ENCODE results near the gene SCNM1.

Gene SCNM1

DNA sequence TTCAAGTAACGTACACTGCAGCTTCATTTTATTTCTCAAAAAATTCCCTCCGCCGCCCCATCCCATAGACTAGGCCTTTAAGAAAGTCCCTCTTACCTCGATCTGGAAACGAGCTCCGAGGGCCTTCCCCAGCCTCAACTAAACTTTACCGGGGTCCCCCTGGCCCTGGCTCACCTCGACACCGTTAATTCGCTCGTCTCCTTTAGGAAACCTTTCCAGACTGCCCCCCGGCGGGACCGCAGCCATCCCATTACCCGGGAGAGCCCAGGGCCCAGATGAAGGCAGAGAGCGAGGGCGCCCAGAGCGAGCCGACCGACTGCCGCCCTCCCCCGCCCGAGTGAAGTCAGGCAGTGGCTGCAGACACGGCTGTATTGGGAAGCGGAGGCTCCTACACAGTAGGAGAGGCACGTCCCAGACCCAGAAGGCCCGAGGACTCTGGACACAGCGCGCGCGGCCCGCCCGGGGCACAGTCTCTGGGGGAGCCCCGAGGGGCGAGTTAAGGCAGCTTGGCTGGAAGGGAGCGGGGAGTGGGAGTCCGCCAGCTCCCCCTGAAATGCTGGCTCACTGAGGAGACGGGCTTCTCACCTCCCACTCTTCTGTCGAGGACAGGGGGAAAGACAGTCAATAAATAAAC, 34.1 kb upstream of the SCNM1 start:
- TF ChIP-seq, protein P1, sequence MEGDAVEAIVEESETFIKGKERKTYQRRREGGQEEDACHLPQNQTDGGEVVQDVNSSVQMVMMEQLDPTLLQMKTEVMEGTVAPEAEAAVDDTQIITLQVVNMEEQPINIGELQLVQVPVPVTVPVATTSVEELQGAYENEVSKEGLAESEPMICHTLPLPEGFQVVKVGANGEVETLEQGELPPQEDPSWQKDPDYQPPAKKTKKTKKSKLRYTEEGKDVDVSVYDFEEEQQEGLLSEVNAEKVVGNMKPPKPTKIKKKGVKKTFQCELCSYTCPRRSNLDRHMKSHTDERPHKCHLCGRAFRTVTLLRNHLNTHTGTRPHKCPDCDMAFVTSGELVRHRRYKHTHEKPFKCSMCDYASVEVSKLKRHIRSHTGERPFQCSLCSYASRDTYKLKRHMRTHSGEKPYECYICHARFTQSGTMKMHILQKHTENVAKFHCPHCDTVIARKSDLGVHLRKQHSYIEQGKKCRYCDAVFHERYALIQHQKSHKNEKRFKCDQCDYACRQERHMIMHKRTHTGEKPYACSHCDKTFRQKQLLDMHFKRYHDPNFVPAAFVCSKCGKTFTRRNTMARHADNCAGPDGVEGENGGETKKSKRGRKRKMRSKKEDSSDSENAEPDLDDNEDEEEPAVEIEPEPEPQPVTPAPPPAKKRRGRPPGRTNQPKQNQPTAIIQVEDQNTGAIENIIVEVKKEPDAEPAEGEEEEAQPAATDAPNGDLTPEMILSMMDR (IDR thresholded peaks at IDR 0.05), result no peak
- Histone ChIP-seq H3K4me3 (ENCODE audit: low read depth, low read length) (peak overlapping the region; percentile 14), H3K27me3 (ENCODE audit: control insufficient read depth, insufficient read depth, low read length) (no peaks in the 10 kb centered on the region), H3K4me1 (no peaks in the 10 kb centered on the region), H3K79me2 (no peaks in the 10 kb centered on the region), H3K4me2 (ENCODE audit: low read length) (no peak overlapping the region), H2AFZ (no peak overlapping the region), H3K36me3 (ENCODE audit: control insufficient read depth, insufficient read depth, low read length) (no peaks in the 10 kb centered on the region), H3K9me3 (ENCODE audit: control insufficient read depth, low read length) (no peaks in the 10 kb centered on the region), H3K9ac (no peak overlapping the region), H3K27ac (no peak overlapping the region)

- no peaks in the 10 kb centered on the region for H3K4me1 ChIP-seq
- no peak overlapping the region for H3K27ac ChIP-seq
- TF ChIP-seq, protein P1 (IDR thresholded peaks at IDR 0.05), result no peak
- H3K9ac ChIP-seq, result no peak overlapping the region
- no peaks in the 10 kb centered on the region for H3K27me3 ChIP-seq (ENCODE audit: control insufficient read depth, insufficient read depth, low read length)
- H2AFZ ChIP-seq, result no peak overlapping the region
- no peaks in the 10 kb centered on the region for H3K9me3 ChIP-seq (ENCODE audit: control insufficient read depth, low read length)
- no peak overlapping the region for H3K4me3 ChIP-seq (ENCODE audit: low read depth, low read length)
- H3K79me2 ChIP-seq, result no peaks in the 10 kb centered on the region
- no peak overlapping the region for H3K4me2 ChIP-seq (ENCODE audit: low read length)
- no peaks in the 10 kb centered on the region for H3K36me3 ChIP-seq (ENCODE audit: control insufficient read depth, insufficient read depth, low read length)
These were observed 33.5 kb upstream of the SCNM1 start for GRCh38 chr1:151132335-151133017.

DNA sequence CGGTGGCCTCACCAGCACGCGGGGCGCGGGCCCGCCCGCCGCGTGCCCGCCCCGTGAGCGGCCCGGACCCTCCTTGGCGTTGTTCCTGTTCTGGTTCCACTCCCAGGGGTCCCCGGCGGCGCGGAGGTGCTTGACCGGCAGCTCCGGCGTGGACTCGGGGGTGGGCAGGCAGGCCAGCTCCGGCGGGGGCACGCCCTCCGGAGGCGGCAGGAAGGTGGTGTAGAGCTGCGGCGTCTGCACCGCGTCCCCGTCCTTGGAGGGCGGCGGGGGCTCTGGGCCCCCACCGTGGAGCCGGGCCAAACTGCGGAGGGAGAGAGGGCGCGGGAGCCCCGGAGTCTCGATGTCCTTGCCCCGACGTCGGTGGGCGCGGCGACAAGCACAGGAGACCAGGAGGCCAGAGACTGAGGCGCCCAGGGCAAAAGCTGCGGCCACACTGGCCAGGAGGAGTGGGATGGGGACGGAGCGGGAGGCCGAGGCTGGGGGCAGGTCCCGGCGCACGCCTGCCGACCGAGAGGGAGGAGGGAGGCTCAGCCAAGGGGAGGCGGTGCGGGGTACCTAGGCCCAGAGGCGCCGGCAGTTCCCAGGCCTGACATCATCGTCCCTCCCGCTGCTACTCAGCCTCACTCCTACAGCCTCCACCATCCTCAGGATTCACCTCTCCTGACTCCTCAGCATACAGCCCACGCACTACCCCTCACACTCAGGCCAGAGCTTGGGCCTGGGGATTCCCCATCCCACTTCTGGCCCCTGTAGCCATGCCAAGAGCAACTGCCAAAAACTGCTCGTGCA, 32.7 kb upstream of the SCNM1 start:
- Histone ChIP-seq H3K79me2 (no peaks in the 10 kb centered on the region), H3K27me3 (ENCODE audit: control insufficient read depth, insufficient read depth, low read length) (no peaks in the 10 kb centered on the region), H3K4me3 (ENCODE audit: low read depth, low read length) (no peak overlapping the region), H3K4me1 (no peaks in the 10 kb centered on the region), H2AFZ (no peak overlapping the region), H3K36me3 (ENCODE audit: control insufficient read depth, insufficient read depth, low read length) (no peaks in the 10 kb centered on the region), H3K9ac (no peak overlapping the region), H3K27ac (no peak overlapping the region), H3K9me3 (ENCODE audit: control insufficient read depth, low read length) (no peaks in the 10 kb centered on the region), H3K4me2 (ENCODE audit: low read length) (no peak overlapping the region)
- TF ChIP-seq, protein P1 (IDR thresholded peaks at IDR 0.05), result no peak

- Histone ChIP-seq H3K79me2 (no peaks in the 10 kb centered on the region), H3K27me3 (ENCODE audit: control insufficient read depth, insufficient read depth, low read length) (no peaks in the 10 kb centered on the region), H3K9me3 (ENCODE audit: control insufficient read depth, low read length) (no peaks in the 10 kb centered on the region), H3K4me3 (ENCODE audit: low read depth, low read length) (no peak overlapping the region), H3K27ac (no peak overlapping the region), H3K36me3 (ENCODE audit: control insufficient read depth, insufficient read depth, low read length) (no peaks in the 10 kb centered on the region), H3K4me1 (no peaks in the 10 kb centered on the region), H2AFZ (no peak overlapping the region), H3K4me2 (ENCODE audit: low read length) (no peak overlapping the region), H3K9ac (no peak overlapping the region)
- TF ChIP-seq, protein P1 (IDR thresholded peaks at IDR 0.05), result no peak
These were observed 31.5 kb upstream of the SCNM1 start for GRCh38 chr1:151134396-151134795.
